Kidney (tissue), 14 donors: ENCODE results near the gene BTF3. TPM values are rescaled to one million over a fixed set of nuclear protein-coding genes. Genes with fewer than 3 reads are reported as not detected.

ENCODE experiments used
- DNase-seq, 5 donors: peaks; one replicate each; pipeline ENCODE4 v3.0.0-alpha.2; 2013 to 2020
- FAIRE-seq: peaks from 2 replicates; lab custom pipeline; 2012; peaks lifted over from hg19 to GRCh38; lab: Jason Lieb, UNC
- H3K27ac ChIP-seq, 2 donors: one replicate each; pipeline ENCODE4 v1.7.0; 2013; ENCODE audit warnings: low read depth in 2 of 2, low read length in 2 of 2, inconsistent platforms in 1 of 2
- H3K27me3 ChIP-seq: one replicate; pipeline ENCODE4 v1.7.1; 2013; ENCODE audit warnings: low read length, inconsistent platforms; ENCODE audit not compliant: control insufficient read depth, insufficient read depth
- H3K36me3 ChIP-seq, 3 donors: one replicate each; pipeline versions ENCODE4 v1.7.0 to v1.7.1; 2013; ENCODE audit warnings: low read length in 3 of 3, control low read depth in 1 of 3, inconsistent platforms in 1 of 3; ENCODE audit not compliant: insufficient read depth in 3 of 3, control insufficient read depth in 2 of 3
- H3K4me1 ChIP-seq, 3 donors: one replicate each; pipeline versions ENCODE4 v1.7.0 to v1.7.1; 2013; ENCODE audit warnings: low read length in 3 of 3, inconsistent platforms in 1 of 3, low read depth in 1 of 3; ENCODE audit not compliant: control insufficient read depth in 2 of 3, insufficient read depth in 2 of 3
- H3K4me3 ChIP-seq, 3 donors: one replicate each; pipeline versions ENCODE4 v1.7.0 to v1.8.1; 2013; ENCODE audit warnings: low read length in 3 of 3, control low read depth in 1 of 3, inconsistent platforms in 1 of 3
- H3K9ac ChIP-seq, 3 donors: one replicate each; pipeline versions ENCODE4 v1.7.0 to v1.7.1; 2013; ENCODE audit warnings: low read length in 3 of 3, control low read depth in 1 of 3, inconsistent platforms in 1 of 3
- H3K9me3 ChIP-seq, 3 donors: one replicate each; pipeline versions ENCODE4 v1.7.0 to v1.7.1; 2013; ENCODE audit warnings: low read length in 3 of 3, control low read depth in 1 of 3, inconsistent platforms in 1 of 3; ENCODE audit not compliant: control insufficient read depth in 2 of 3, insufficient read depth in 1 of 3
- CTCF ChIP-seq: IDR thresholded peaks from 3 replicates; pipeline ENCODE4 v1.5.1; 2012; ENCODE audit warnings: mild to moderate bottlenecking, moderate library complexity, borderline replicate concordance; ENCODE audit not compliant: insufficient read depth; ENCODE audit errors: extremely low read depth
- intact Hi-C: fragments of 100-400 bp; cut with DNase I; formaldehyde crosslinking; loops from one replicate; pipeline ENCODE4 v1.11.1; 2022
- polyA plus RNA-seq: library from polyadenylated mRNA; stranded (reverse); fragments of 350-450 nt; fragmentation: Illumina TruSeq; extraction: RNeasy Lipid Tissue Mini Kit (QIAGEN cat#74804); gene quantifications from one replicate; pipeline ENCODE4 v1.2.3, GENCODE V29; 2014; ENCODE audit warnings: low read depth, low replicate concordance; ENCODE audit not compliant: insufficient read depth
- total RNA-seq: library from RNA; stranded (reverse); fragmentation: NEBNext Ultra II Directional; extraction: Animal tissue kit (Norgen Biotek cat#: 25700); gene quantifications from one replicate; pipeline ENCODE4 v1.2.1, GENCODE V29; 2021
- donor health status: control.
- donor health status: control.
- donor health status: control.
- donor health status: control.
- donor health status: control.
- donor health status: DM: yes; HTN: yes; CAD: no.
- donor health status: Normal renal cell carcinoma (clear cell type).

BTF3 gene
- total and polyA plus RNA-seq, 2 donors from 2014 or later, result 446 to 526 TPM

GRCh38 chr5:73499187-73499586 lies 945 bp downstream of the BTF3 start:
- TF ChIP-seq CTCF, result no peak
- peak overlapping the region; percentile 72 to 97 (median 92) for H3K9ac ChIP-seq
- no peaks in the 10 kb centered on the region for H3K9me3 ChIP-seq
- peaks cover 12 to 21% (median 18%) of the 10 kb centered on the region in 3 donors for H3K36me3 ChIP-seq
- peak overlapping the region; percentile 84 to 94 (median 90) for H3K4me3 ChIP-seq
- H3K27ac ChIP-seq, result no peak overlapping the region
- intact Hi-C loops, result no loop called here
- no peaks in the 10 kb centered on the region for H3K27me3 ChIP-seq
- FAIRE-seq, result no peak
- H3K4me1 ChIP-seq, result peaks cover 3 to 7% (median 4%) of the 10 kb centered on the region in 3 donors
- peak in 2 of 5 donors; percentile 14 to 22 for DNase-seq

- no peak for TF ChIP-seq CTCF
- no peaks in the 10 kb centered on the region for H3K9me3 ChIP-seq
- no peaks in the 10 kb centered on the region for H3K27me3 ChIP-seq
- H3K4me1 ChIP-seq, result peaks cover 3 to 7% (median 4%) of the 10 kb centered on the region in 3 donors
- FAIRE-seq, result no peak
- H3K27ac ChIP-seq, result no peak overlapping the region
- peaks cover 16 to 23% (median 21%) of the 10 kb centered on the region in 3 donors for H3K36me3 ChIP-seq
- DNase-seq, result no peak
- H3K4me3 ChIP-seq, result peak overlapping the region in 1 of 3 donors; percentile 94
- H3K9ac ChIP-seq, result no peak overlapping the region
- intact Hi-C loops, result no loop called here
These were observed 1.5 kb downstream of the BTF3 start for GRCh38 chr5:73499756-73500155.

- H3K9me3 ChIP-seq, result no peaks in the 10 kb centered on the region
- intact Hi-C loops, result no loop called here
- DNase-seq (no peak), FAIRE-seq (no peak)
- H3K27me3 ChIP-seq, result no peaks in the 10 kb centered on the region
- TF ChIP-seq CTCF, result no peak
- H3K27ac ChIP-seq, result no peak overlapping the region
- no peak overlapping the region for H3K4me3 ChIP-seq
- peaks cover 3 to 7% (median 4%) of the 10 kb centered on the region in 3 donors for H3K4me1 ChIP-seq
- no peak overlapping the region for H3K9ac ChIP-seq
- H3K36me3 ChIP-seq, result peaks cover 18 to 30% (median 29%) of the 10 kb centered on the region in 3 donors
These were observed 3.2 kb downstream of the BTF3 start for GRCh38 chr5:73501406-73501805.

GRCh38 chr5:73506459-73506955 lies 8.3 kb downstream of the BTF3 start:
- DNase-seq, result no peak
- TF ChIP-seq CTCF, result no peak
- FAIRE-seq, result no peak
- H3K4me1 ChIP-seq, result no peaks in the 10 kb centered on the region
- no peaks in the 10 kb centered on the region for H3K27me3 ChIP-seq
- intact Hi-C loops, result no loop called here
- no peak overlapping the region for H3K4me3 ChIP-seq
- H3K36me3 ChIP-seq, result peaks cover 14 to 34% (median 30%) of the 10 kb centered on the region in 3 donors
- H3K9me3 ChIP-seq, result no peaks in the 10 kb centered on the region
- no peak overlapping the region for H3K27ac ChIP-seq
- H3K9ac ChIP-seq, result no peak overlapping the region
